ENCODE measurements around the gene TCAF1.

Gene TCAF1, protein sequence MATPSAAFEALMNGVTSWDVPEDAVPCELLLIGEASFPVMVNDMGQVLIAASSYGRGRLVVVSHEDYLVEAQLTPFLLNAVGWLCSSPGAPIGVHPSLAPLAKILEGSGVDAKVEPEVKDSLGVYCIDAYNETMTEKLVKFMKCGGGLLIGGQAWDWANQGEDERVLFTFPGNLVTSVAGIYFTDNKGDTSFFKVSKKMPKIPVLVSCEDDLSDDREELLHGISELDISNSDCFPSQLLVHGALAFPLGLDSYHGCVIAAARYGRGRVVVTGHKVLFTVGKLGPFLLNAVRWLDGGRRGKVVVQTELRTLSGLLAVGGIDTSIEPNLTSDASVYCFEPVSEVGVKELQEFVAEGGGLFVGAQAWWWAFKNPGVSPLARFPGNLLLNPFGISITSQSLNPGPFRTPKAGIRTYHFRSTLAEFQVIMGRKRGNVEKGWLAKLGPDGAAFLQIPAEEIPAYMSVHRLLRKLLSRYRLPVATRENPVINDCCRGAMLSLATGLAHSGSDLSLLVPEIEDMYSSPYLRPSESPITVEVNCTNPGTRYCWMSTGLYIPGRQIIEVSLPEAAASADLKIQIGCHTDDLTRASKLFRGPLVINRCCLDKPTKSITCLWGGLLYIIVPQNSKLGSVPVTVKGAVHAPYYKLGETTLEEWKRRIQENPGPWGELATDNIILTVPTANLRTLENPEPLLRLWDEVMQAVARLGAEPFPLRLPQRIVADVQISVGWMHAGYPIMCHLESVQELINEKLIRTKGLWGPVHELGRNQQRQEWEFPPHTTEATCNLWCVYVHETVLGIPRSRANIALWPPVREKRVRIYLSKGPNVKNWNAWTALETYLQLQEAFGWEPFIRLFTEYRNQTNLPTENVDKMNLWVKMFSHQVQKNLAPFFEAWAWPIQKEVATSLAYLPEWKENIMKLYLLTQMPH

DNA sequence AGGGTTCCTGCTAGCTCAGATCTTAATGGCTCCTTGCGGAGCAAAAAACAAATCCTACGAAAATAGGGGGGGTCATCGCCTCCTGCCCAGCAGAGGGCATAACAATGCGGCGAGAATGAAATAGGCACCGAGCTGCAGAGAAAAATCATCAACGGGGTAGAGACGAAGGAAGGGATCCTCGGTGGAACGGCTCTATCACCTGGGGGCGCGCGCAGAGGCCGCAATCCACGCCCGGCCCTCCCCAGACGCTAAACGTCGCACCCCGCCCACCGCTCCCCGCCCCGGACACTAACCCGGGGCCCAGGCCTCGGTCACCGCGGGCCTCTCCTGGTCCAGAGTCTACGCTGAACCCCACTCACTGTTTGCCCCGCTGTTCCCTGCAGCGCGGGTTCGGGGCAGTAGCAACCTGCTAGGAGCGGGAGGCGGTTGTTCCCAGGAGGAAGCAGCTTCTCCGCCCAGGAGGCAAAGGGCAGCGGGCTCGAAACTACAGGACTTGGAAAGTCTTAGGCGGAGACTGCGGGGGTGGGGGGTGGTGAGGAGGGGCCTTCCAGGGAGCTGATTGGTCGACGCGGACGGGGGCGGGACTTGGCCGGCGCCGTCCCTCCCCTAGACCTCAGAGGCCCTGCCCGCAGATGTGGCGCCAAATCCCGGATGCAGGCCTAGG lies at the start of gene TCAF1:
TCAF1 (minus strand) TSS at position 509 of the 664 bp plus-strand sequence. CDS start 25,568 bp downstream, outside the sequence.
- peak; percentile 98 for DNase-seq

DNA sequence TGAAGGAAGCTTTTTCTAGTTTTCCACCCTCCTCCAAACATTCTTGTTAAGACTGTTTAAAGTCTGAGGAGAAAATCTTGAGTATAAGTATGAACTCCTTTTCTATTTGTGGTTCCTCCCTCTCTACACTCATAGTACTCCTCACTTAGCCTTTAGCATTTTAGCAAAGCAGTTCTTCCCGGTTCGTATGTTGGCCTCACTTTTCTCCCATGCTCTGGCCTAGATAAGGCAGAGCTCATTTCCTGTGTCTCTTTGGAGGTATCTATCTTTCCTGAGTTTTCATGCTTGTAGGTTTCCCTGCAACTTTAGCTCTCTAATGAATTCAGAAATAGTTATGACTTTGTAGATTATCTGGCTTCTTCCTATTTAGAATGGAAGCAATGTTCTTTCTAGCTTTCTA lies 46.8 kb upstream of the TCAF1 start:
- no peak for DNase-seq

DNA sequence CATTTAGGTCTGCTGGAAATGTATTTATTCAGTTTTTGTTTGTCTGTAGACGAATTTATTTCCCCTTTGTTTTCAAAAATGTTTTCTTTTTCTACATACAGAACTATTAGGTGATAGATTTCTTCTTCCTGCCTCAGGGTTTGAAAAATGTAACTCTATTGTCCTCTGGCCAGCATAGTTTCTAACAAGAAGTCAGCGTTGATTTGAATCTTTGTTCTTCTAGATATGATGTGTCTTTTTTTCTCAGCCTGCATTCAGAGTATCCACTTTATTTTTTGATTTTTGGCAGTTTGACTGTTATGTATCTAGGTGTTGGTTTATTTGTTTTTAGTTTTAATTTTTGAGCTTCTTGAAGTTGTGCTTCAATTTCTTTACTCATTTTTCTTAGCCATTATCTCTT lies 45.1 kb upstream of the TCAF1 start:
- no peak for DNase-seq

DNA sequence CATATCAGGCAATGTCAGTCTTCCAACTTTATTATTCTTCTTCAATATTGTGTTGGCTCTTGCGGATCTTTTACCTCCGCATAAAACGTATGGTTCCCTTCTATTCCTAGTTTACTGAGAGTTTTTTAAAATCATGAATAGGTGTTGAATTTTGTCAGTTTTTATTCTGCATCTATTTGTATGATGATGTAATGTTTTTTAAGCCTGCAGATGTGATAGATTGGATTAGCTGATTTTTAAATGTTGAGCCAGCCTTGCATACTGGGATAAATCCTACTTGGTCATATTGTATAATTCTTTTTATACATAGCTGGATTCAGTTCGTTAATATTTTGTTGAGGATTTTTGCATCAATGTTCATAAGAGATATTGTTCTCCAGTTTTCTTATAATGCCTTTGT lies 43.4 kb upstream of the TCAF1 start:
- no peak for DNase-seq

DNA sequence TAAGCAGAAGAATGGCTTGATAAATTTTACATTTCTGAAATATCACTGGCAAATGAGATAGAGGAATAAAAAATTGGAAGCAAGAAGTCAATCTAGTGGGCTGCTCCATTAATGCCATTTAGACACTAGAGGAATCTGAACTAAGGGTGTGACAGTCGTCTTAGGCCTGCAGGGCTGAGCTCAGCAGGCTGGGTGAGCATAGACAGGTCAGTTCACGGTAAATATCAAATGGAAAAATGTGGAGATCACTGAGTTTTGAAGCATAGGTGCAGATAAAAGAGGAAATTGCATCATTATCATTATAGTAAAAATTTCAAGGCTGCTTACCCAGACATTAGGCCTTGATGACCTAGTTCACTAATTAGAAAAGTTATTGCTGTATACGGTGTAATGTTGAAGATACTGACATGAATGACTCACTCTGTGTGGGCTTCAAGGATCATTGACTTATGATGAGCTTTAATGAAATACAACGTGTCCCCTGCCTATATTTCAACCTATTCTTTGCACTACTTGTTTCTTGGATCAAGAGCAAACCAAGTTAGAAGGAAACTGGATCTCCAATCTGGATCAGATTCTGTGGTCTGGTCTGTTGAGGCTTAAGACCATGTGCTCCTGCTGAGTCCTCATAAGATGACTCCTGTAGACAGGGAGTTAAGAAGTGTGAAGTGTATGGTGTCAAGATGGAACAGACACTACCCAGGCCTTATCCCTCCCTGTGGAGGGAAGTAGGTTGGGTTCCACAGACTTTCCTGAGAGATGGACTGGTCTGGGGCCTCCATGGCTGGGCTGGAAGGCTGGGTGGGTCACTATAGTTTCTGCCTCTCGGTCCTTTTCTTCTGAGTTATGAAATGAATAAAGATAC lies 36.6 kb upstream of the TCAF1 start:
- no peak for DNase-seq

DNA sequence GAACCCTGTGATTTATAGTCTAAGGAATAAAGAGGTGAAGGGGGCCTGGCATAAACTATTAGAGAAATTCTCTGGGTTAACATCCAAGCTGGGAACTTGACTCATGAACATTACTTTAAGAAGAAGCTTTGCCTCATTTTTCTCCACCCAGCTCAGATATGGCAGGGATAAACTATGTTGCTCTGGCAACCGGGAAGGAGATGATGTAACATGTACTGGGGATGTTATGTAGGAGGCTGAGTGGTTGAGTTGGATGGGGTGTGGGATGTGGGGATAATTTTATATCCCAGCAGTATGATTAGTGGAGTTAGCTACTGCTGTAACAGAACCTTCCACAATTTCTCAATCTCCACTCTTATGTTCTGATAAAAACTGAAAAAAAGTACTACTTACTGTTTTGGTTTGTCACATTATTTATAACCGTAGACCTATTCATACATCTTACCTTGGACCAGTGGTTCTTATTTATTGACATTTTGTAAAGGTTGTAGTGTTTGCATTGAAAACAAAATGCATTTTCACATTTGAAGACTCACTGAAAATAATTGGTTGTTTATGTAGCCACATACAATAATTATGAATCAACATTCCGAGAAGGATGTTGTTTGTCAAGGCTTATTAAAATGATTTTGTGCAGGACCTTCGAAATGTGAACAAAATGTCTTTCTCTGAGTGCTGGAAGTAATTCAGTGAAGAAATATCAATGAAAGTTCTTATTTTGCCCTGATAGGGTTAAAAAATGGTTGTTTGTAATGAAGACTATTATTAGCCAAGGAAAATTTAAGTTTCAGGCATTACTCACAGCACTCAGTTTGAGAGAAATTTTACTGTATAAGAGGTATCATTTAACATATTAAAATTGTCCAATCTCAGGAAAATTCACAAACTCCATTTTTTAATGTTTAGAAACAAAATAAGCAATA lies 34.4 kb upstream of the TCAF1 start:
- no peak for DNase-seq

DNA sequence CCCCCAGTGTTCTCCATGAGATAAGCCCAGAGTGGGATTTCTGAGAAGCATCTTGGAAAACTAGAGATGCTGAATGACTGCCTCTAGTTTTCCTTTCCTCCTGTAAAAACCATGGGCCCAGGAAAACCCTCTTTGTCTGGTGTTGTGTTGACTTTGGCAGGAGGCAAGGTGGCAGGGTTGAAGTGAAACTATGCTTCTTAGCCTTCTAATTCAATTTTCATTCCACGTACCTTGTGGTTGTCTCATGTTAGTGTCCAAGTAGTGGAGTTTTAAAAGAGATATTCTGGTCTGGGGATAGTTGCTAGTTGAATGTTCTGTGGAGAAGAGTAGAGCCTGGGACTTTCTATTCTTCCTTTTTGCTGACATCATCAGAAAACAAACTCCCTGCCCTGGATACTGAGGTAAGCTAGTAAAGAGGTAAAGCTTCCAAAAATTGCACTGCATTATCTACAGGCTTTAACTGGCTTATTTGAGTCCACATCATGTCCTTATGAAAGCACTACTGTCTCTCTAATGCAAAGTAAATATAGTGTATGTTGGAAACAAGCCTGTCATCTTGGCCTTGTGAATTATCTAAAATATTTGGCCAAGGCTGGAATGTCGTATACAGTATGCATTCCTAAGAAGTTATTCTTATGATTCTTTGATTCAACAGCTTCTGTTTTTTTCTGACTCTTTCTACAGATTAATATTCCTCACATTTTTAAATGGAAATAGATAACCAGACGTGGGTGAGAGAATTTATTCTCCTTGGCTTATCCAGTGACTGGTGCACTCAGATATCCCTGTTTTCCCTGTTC lies 32.8 kb upstream of the TCAF1 start, which contains the start of gene OR2F2:
OR2F2 (plus strand) TSS at position 708 of the 800 bp plus-strand sequence; CDS start at position 708, 0 bp downstream.
- no peak for DNase-seq

DNA sequence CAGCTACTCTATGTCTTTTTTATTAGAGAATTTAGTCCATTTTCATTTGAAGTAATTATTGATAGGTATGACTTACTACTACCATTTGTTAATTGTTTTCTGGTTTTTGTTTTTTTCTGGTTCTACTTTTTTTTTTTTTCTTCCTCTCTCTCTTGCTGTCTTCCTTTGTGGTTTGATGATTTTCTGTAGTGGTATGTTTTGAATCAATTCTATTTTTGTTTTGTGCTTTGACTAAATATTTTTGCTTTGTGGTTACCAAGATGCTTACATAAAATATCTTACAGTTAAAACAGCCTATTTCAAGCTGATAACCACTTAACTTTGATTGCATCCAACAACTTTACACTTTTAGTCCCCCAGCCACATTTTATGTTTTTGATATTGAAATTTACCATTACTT lies 29.8 kb upstream of the TCAF1 start:
- DNase-seq: no peak

DNA sequence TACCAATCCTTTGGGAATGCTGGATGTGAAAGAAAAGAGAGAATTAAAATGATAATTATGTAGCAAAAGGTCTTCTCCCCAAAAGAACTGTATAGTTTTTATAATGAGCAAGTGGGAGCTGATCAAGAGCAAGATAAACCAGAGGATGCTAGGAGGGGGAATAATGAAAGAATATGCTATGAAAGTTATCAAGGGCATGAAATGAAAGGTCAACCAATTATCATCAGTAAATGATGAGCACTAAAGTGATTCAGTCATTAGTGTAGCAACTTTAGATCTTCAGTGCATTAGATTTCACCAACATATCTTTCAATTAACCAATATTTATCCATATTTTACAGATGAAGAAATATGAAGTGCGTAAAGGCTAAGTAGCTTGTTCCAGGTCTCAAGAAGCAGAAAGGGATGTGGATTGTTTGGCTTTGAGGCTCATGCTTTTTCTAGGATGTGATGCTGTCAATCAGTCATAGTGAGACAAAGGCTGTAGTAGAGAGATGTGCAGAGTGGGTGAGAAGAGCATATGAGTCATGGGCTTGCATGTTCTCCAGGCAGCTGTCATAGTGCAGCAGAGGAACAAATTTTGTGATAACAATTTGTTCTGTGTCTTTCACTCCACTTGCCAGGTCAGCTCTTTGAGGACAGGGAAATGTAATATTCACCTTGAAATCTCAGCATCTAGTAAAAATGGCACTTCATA lies 27.4 kb upstream of the TCAF1 start:
- no peak for DNase-seq

DNA sequence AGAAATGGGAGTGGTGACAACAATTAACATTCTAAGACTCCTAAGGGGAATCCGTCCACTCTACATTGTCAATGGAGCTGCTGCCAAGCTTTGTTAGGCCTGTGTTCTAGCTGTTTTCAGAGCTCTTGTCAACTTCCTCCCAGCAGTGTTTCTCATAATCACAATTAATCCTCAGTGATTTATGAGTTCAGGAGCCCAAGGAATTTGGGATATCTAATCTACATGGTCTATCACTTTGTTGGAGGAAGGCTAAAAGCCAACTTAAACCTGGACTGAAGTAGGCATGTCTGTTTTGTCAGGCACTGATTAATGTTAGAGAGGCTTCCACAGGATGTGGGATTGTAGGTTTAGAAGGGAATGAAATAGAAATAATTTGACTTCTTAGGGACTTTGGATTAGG lies 22.9 kb upstream of the TCAF1 start:
- peak; percentile 29 for DNase-seq

DNA sequence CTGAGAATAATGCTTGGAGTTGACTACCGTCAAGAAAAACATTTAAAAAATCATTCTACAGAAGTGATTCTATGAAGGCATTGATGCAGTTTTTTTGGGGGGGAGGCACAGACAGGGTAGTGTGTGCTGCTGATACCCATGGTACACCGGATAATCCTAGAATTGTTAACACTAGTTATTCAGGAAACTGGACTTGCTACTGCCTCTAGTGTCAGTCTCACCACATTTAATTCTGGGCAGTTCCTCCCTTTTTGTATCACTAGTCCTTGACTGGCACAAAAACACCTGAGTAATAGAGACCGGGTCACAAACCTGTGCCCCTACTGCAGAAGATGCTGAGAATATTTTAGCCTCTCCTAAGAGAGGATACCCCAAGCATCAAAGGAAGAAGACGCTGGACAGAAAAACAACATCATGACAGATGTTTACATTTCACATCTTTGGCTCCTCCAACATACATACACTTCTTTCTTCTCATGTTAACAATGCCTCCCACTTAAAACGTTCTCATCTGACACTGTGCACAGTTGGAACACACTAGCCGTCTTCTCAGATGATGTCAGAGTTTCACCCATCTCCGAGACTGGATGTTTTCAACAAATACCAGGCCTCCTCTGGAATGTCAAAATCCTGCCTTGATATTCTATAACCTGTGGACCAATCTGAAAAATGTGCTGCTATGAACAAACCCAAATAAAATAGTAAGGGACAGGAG lies 13.1 kb upstream of the TCAF1 start:
- no peak for DNase-seq

DNA sequence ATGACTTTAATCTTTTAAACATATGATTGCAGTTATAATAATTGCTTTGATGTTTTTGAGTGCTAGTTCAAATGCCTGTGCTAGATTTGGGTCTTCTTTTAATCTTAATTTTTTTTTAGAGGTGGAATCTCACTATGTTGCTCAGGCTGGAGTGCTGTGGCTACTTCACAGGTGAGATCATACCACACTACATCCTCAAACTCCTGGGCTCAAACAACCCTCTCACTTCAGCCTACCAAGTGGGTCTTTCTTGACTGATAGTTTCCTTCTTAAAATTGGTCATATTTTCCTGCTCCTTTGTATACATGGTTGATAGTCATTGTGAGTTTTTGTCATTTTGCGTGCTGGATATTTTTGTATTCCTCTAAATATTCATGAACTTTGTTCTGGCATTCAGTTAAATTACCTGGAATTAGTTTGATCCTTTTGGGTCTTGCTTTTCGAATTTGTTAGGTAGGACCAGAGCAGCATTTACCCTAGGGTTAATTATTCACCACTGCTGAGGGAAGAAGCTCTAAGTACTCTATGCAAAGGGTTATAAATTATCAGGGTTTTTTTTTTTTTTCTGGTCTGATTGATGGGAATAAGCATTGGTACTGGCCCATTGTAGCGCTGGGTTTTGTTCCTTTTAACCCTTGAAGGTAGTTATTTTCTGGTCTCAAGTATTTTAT lies 12.1 kb upstream of the TCAF1 start:
- no peak for DNase-seq

DNA sequence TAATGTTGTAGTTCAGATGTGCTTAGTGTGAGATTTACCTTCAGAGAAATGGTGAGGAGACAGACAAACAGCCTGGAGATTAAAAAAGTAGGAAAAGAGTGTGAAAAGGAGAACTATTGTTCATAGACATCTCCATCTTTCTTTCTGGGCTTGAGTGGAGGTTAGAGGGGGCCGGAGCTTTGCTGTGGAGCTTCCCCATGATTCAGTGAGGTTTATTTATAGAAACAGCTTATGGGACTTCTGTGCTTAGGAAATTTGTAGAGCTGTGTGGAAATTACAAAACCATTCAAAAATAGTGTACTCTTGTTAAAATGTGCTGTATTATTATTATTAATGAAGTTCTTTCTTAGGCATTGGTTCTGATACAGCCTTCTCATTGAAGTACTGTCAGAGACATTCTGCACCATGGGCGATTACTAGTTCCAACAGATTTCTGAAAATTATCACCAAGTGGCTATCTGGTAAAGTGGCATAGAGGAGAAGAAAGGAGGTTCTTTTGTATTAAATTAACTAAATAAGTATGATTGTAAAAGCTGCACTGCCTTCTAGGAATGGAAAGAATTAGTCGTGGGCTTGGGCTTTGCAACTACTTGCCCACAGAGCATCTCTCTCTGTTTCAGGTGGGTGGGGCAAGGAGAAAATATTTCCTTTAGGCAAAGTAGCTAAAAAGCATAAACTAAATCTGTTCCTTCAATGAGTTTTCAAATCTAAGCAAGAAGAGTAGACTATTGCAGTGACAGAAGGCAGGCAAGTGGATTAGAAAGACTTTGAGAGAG lies 8.7 kb upstream of the TCAF1 start:
- no peak for DNase-seq

DNA sequence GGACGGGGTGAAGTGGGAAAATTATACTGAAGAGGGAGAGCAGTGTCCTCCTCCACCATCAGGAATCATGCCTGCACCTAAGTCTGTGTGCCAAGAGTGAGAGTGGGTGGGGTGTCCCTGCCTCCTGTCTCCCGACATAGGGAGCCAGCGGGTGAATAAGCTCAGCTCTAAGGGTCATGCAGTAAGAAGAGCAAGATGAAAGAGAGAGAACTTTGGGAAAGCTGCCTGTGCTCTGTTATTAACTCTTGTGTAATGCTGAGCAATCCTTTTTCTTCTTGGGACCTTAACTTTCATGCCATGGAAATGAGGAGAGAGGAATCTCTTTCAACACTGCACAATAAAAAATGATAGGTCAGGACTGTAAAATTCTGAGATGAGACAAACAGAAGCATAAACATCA lies 7.9 kb upstream of the TCAF1 start:
- no peak for DNase-seq

DNA sequence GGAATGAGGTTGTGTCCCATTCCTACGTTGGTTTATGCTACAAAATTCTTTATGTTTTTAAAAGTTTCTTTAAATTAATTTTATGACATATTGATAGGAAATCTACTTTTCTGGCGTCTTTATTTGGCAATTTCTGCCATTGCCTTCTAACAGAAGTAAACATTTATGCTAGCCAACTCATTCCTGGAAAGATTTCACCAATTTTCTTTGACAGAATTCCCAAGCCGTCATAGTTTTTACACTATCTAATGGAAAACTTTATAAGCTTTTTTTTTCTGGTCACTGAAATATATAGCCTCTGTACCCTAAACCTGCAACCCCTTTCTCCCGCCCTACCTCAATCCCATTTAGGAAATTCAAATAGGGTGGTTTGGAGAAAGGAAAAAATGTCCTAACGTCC lies 6.1 kb upstream of the TCAF1 start:
- DNase-seq: no peak

DNA sequence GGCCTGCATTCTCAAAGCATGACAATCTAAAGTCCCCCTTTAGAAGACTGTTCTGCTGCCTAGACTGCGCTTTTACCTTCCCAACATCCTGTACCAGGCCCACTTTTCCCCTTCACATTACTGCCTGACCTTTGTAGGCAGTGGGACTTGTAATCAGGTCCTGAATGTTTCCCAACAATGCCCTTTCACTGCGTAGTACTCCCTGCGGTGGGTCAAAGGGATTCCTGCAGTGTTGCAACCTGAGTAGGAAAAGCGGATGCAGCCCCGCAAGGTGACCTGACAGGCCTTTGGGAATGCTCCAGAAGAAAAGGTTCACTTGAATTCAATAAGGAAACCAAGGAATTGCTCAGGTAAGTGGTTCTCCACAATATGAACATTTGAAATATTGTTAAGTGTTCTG lies 4.9 kb upstream of the TCAF1 start:
- no peak for DNase-seq

DNA sequence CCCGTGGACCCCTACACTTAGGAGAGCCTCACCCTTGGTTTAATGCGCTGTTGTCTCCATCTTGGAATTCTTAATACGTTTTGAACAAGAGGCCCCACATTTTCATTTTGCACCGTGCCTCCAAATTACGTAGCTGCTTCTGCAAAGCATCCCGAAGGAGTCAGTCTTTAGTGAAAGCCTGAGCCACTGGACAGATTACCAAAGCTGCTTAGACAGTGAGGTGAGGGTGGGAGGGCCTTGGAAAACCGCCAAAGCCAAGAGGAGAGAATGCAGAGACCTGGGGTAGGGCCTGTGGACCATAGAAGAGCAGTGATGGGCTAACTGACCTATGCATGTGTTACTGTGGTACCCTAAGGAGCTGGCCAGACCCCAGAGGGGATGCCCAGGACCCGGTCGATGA lies 4.2 kb upstream of the TCAF1 start:
- DNase-seq: peak; percentile 65

DNA sequence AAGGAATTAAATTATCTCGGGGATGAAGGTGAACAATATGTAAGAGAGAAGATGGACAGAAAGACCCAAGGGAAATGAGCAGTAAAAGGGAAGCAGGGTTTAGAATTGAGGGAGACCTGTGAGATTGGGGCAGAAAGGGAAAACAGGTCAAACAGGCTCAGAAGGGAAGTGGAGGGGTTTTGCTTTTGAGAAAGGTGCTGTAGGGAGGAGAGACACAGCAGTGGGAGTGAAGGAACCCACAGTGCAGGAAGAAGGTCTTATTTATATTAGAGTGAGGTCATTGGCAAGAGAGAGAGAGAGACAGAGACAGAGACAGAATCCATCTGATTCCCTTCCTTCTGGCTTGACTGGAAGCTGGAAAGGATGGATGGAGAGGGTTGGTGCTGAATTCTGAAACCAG lies 3.5 kb upstream of the TCAF1 start:
- no peak for DNase-seq

All from NCI-H82 (cell line).